Esophagus squamous epithelium (tissue), 5 donors: Measurements from ENCODE around the gene MKS1. TPM values are rescaled to one million over a fixed set of nuclear protein-coding genes. Genes with fewer than 3 reads are reported as not detected.

Experiments used
- DNase-seq: peaks from one replicate; lab custom pipeline; 2025; lab: John Stamatoyannopoulos, UW
- H3K27ac ChIP-seq, 4 donors: fragments of 200-600 bp; sonication (generic); one replicate each; pipeline ENCODE4 v1.5.1; 2016 to 2019; ENCODE audit warnings: mild to moderate bottlenecking in 1 of 4
- H3K27me3 ChIP-seq, 4 donors: fragments of 200-600 bp; sonication (generic); 1 replicate in 3 of 4; 2 replicates in 1 of 4; pipeline versions ENCODE4 v1.5.1 to v1.6.0; 2017 to 2021; ENCODE audit warnings: antibody characterized with exemption in 1 of 4
- H3K36me3 ChIP-seq, 3 donors: fragments of 200-600 bp; sonication (generic); one replicate each; pipeline ENCODE4 v1.5.1; 2016 to 2019
- H3K4me1 ChIP-seq, 3 donors: fragments of 200-600 bp; sonication (generic); one replicate each; pipeline ENCODE4 v1.5.1; 2017 to 2019
- H3K4me3 ChIP-seq, 4 donors: fragments of 200-600 bp; sonication (generic); 1 replicate in 3 of 4; 2 replicates in 1 of 4; pipeline ENCODE4 v1.5.1; 2016 to 2019; ENCODE audit warnings: mild to moderate bottlenecking in 2 of 4, moderate library complexity in 1 of 4
- H3K9me3 ChIP-seq, 3 donors: fragments of 200-600 bp; sonication (generic); one replicate each; pipeline ENCODE4 v1.5.1; 2016 to 2019
- CTCF ChIP-seq, 6 experiments: fragments of 450-650 bp in 4 of 6; fragments of 200-600 bp in 2 of 6; sonication (generic) in 2 of 6; IDR thresholded peaks; one replicate each; pipeline ENCODE4 v1.5.1; 2016 to 2019; ENCODE audit warnings: antibody characterized with exemption in 6 of 6, mild to moderate bottlenecking in 4 of 6, moderate library complexity in 4 of 6
- POLR2A ChIP-seq, 4 donors: fragments of 450-650 bp; IDR thresholded peaks; one replicate each; pipeline ENCODE4 v1.6.1; 2017; ENCODE audit warnings: antibody characterized with exemption in 4 of 4, mild to moderate bottlenecking in 4 of 4, moderate library complexity in 3 of 4
- WGBS, 2 donors: methylation state at CpG; one replicate each; pipeline ENCODE4 v1.1.5; 2018; 5-methylcytosine and 5-hydroxymethylcytosine counted together
- intact Hi-C: fragments of 100-400 bp; cut with DNase I; formaldehyde crosslinking; loops from one replicate; pipeline ENCODE4 v1.15.0; 2022
- total RNA-seq, 4 donors: library from RNA; depleted of rRNA; stranded (reverse); fragments of >200 nt; gene quantifications; one replicate each; pipeline ENCODE4 v1.1.0, GENCODE V29; 2016
- donor health status: DM: yes; HTN: yes; CAD: no.

MKS1 gene
- total RNA-seq, 4 donors from 2014 or later = 5.3 to 10.8 (median 9.3) TPM

DNA sequence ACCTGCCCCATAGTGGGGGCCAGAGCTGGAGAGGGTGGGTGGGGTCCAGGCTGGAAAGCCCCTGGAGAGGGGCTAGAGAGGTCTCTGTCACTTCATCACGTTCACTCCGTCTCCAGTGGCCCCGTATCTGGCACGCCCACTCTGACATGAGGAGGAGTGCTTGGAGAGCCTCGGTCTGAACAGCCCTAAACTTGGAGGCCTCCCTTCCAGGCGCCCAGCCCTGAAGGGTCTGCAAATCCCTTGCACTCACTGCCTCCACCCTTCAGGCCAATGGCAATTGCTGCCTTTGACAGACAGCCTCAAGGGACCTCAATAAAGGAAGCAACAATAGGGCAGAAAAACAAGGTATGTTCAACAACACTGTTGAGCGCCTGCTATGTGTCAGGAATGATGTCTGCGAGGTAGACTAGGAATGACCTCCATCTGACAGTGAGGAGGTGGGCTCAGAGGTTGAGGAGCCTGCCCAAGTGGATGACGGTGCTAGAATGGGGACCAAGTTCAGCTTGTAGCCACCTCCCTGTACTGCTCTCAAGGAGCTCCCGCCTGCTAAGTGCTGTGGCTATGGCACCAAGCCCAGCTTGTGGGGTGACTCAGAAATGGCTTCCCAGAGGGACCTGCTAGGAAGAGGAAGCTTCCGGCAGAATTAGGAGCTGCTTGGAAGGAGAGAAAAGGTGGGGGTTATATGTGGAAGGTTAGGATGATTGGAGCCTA is 29.5 kb downstream of the MKS1 start:
- Histone ChIP-seq H3K27me3 (peaks cover 0 to 66% (median 0%) of the 10 kb centered on the region in 4 donors), H3K4me1 (peaks cover 5 to 12% (median 10%) of the 10 kb centered on the region in 3 donors), H3K9me3 (no peaks in the 10 kb centered on the region), H3K36me3 (no peaks in the 10 kb centered on the region), H3K4me3 (no peak overlapping the region), H3K27ac (no peak overlapping the region)
- no peak for TF ChIP-seq CTCF (IDR thresholded peaks at IDR 0.05)
- TF ChIP-seq POLR2A (IDR thresholded peaks at IDR 0.05) = no peak
- no peak for DNase-seq
- intact Hi-C loops = no loop called here
- WGBS, 2 donors = 37 to 45% methylated on average over 5 to 7 of the region's 11 CpGs

DNA sequence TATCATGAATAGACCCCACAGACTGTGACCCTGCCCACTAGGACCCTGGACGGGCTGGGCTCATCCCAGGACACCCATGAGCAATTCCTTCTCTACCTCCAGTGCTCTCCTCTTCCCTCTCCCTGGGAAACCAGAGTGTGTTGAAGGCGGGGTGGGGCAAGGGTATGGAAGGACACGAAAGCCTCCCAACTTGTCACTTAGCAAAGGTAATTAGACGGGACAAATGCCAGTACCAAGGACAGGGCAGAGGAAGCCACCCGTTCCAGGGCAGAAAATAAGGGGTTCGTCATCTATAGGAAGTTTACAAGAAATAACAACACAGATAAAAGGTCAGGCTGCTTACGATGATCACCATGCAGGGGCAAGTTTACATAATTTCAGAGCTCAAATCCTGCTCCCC is 31.4 kb downstream of the MKS1 start:
- H3K27me3 ChIP-seq = peaks cover 0 to 54% (median 0%) of the 10 kb centered on the region in 4 donors

GRCh38 chr17:58187063-58187462 is 32.0 kb downstream of the MKS1 start:
- TF ChIP-seq POLR2A (IDR thresholded peaks at IDR 0.05) (no peak), CTCF (IDR thresholded peaks at IDR 0.05) (no peak)
- peaks cover 0 to 47% (median 0%) of the 10 kb centered on the region in 4 donors for H3K27me3 ChIP-seq
- no peaks in the 10 kb centered on the region for H3K36me3 ChIP-seq
- intact Hi-C loops = no loop called here
- no peaks in the 10 kb centered on the region for H3K9me3 ChIP-seq
- peaks cover 9 to 17% (median 11%) of the 10 kb centered on the region in 3 donors for H3K4me1 ChIP-seq
- 84 to 95% methylated on average over 4 to 5 of the region's 6 CpGs for WGBS, 2 donors
- no peak for DNase-seq
- H3K27ac ChIP-seq = no peak overlapping the region
- H3K4me3 ChIP-seq = no peak overlapping the region

More for the DNA sequence above, 31.4 kb downstream of the MKS1 start:
- no peaks in the 10 kb centered on the region for H3K9me3 ChIP-seq
- DNase-seq = no peak
- intact Hi-C loops = no loop called here
- TF ChIP-seq POLR2A (IDR thresholded peaks at IDR 0.05) (no peak), CTCF (IDR thresholded peaks at IDR 0.05) (no peak)
- H3K4me3 ChIP-seq = no peak overlapping the region
- WGBS, 2 donors = 46 to 60% methylated on average over 6 to 7 of the region's 7 CpGs
- H3K36me3 ChIP-seq = no peaks in the 10 kb centered on the region
- no peak overlapping the region for H3K27ac ChIP-seq
- peaks cover 9 to 17% (median 11%) of the 10 kb centered on the region in 3 donors for H3K4me1 ChIP-seq

- H3K36me3 ChIP-seq = no peaks in the 10 kb centered on the region
- intact Hi-C loops = no loop called here
- peaks cover 0 to 43% (median 0%) of the 10 kb centered on the region in 4 donors for H3K27me3 ChIP-seq
- TF ChIP-seq CTCF (IDR thresholded peaks at IDR 0.05) (no peak), POLR2A (IDR thresholded peaks at IDR 0.05) (no peak)
- H3K27ac ChIP-seq = no peak overlapping the region
- DNase-seq = no peak
- no CpG with 5 or more reads among the region's 4 CpGs for WGBS, 2 donors
- H3K4me1 ChIP-seq = peaks cover 9 to 17% (median 11%) of the 10 kb centered on the region in 3 donors
- no peaks in the 10 kb centered on the region for H3K9me3 ChIP-seq
- H3K4me3 ChIP-seq = no peak overlapping the region
Observed at GRCh38 chr17:58186591-58186990, 32.5 kb downstream of the MKS1 start.

DNA sequence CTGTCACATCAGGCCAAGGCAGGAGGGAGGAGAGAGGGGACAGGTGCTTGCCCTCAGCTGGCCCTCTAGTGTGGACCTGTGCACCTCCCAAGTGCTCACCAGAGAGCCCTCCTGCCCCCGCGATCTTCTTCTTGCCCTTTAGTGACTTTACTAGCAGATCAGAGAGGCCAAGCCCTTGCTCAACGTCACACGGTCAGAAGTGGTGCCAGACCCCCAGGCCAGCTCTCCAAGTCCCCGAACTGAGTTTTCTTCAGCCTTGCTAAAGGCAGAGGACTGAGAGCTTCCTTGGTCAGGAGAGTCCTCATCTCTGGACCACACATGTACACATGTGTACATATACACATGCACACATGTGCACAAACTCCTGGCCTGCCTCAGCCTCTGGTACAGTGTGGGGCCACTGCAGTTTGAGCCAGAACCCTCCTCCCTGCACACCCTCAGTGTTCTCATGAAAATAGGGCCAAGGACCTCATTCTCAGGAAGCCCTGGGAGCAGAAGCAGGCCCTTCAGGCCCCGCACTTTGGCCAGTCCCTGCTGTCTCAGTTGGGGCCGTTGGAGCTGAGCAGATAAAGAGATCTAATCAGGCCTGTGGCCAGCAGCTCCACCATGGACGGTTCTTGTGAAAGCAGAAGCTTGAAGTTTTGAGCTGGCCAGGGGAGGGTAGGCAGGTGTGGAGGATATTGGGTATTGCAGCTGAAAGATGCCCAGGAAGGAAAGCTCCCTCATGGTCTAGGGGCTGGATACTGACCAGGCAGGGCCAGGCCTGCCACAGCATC is 33.9 kb downstream of the MKS1 start:
- Histone ChIP-seq H3K4me1 (peaks cover 9 to 16% (median 11%) of the 10 kb centered on the region in 3 donors), H3K27me3 (peaks cover 0 to 30% (median 0%) of the 10 kb centered on the region in 4 donors), H3K27ac (no peak overlapping the region), H3K9me3 (no peaks in the 10 kb centered on the region), H3K4me3 (no peak overlapping the region), H3K36me3 (no peaks in the 10 kb centered on the region)
- DNase-seq = no peak
- 57 to 87% methylated on average over 1 to 5 of the region's 8 CpGs for WGBS, 2 donors
- intact Hi-C loops = no loop called here
- TF ChIP-seq POLR2A (IDR thresholded peaks at IDR 0.05) (no peak), CTCF (IDR thresholded peaks at IDR 0.05) (no peak)
